GM21529 (cell line): Measurements from ENCODE around the gene ACTR5.
"Not testable (repeated sequence)": the region's sequence is repeated elsewhere in the genome, so short reads cannot be mapped to it uniquely, and the experiment has no call there.

Experiments used
- ATAC-seq: cut with Tn5 transposase; IDR thresholded peaks from one replicate; pipeline ENCODE4 v1.9.1; 2021; ENCODE audit not compliant: unreplicated experiment

The ACTR5 gene

DNA sequence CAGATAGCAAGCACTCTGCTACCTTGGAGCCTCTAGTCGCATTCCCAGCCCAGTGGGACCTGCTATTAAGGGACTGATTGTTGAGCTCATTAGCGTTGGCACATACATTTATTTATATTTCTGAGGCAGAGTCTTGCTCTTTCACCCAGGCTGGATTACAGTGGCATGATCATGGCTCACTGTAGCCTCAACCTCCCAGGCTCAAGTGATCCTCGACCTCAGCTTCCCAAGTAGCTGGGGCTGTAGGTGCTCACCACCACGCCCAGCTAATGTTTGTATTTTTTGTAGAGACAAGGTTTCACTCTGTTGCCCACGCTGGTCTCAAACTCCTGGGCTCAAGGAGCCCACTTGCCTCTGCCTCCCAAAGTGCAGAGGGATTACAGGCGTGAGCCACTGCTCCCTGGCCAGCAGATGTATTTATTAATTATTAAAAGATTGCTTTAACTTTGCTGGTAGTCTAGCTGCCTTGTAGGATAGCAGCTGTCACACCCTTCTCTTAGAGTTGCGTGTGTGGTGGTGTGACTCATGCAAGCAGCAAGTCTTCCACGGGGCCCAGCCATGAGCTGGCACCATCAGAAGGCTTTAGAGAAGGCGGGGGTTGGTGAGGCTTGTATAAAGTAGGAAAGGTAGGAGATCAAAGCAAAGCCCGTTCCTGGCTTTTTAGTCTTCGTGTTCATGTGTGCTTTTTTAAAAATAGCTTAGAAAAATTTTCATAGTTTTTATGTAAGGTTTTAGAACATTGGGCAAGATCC lies 16.5 kb downstream of the ACTR5 start:
- ATAC-seq = no peak

DNA sequence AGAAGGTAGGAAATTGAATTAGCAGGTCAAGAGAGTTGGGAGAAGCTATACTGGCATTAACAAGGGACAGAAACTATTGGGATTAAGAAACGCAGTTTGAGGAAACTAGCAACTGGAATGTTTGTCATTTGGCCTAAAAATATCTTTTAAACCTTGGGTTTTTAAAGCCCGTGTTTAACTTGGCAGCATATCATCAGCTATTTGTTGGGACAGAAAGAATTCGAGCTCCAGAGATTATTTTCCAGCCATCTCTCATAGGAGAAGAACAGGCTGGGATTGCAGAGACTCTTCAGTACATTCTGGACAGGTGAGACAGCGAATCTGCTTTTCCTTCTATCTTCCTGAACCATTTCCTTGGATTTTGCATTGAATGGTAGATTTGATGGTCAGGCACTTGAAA lies 17.8 kb downstream of the ACTR5 start:
- ATAC-seq = no peak

DNA sequence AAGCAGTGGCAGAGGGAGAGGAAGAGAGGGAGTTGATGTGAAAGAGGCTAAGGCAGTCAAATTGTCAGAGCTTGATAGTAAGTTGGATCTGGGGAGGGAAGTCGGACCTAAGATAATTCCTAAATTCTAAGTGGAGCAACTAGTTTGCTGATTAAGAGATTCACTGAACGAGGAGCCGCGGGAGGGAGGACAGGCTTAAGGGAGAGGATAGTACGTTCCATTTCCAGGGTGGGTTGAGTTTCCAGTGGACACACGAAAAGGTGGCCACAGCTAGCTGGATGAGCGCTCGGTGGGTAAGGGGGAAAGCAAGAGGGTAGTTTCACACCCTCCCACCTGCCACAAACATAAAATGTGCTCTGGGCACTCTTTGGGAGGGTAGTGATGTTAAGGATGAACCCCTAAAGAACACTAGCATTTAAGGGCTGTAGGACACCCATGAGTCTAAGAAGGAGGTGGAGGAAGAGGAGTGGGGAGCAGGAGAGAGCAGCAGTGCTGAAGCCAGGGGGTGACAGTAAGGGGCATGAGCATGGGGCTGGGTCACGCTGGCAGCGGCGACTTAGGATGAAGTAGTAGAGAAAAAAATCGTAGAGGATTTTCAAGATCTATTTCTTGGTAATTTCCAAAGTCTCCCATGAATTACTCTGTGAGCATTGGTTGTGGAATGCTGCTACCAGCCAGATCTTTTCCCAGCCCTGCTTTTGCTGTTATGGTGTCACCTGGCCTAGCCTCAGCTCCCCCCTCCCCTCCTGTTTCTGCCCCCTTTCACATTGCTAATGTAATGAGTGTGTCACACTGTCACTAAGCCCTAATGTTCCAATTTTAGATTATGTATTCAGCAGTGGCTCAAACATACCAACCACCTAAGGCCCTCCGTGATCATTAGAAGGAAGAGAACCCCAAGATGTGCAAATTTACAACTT lies 21.4 kb downstream of the ACTR5 start:
- no peak for ATAC-seq

DNA sequence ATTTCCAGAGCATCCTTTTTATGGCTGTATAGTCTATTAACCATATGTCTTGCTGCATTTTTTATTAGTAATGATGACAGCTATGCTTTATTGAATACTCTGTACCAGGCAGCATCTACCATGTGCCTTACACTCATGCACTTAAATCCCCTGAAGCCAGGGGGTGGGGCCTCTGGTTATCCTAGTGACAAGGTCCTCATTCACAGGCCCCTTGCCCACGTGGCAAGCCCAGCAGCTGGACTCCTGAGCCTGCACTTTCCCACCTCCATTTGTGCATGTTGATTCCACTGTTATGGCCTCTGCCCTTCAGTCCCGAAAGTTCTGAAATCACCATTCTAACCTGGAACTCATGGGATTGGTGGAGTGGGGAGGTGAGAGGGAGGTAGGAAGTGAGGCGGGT lies 22.3 kb downstream of the ACTR5 start:
- no peak for ATAC-seq

DNA sequence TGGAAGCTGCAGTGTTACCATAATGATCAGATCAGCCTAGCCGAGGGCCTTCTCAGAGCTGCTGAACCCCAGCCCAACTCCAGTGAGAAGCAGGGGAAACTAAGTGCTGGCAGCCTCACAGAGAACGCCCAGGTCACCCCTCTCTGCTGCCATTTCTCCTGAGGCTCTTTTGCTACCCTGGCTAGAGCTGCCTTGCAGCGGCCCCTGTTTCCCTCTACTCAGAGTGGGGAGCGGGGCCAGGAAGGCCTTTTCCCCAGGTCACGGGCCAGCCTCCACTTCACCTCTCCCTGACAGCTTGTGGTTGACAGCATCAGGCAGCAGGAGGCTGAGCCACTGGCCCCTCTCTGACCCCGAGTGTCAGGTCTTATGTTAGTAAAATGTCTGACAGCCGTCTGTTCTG lies 22.7 kb downstream of the ACTR5 start:
- no peak for ATAC-seq

DNA sequence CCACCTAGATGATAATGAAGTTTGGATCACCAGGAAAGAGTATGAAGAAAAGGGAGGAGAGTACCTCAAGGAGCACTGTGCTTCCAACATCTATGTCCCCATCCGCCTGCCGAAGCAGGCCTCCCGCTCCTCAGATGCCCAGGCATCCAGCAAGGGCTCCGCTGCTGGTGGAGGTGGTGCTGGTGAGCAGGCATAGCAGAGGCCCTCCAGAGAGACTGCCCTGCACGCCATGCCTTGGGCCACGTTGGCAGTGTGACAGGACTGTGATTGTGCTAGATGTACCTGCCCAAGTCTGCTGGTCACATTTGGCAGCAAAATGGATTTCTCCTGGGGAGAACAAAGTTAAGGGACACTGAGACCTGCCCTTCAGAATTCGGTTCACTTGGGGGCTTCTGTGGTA lies 23.4 kb downstream of the ACTR5 start:
- ATAC-seq = no peak

DNA sequence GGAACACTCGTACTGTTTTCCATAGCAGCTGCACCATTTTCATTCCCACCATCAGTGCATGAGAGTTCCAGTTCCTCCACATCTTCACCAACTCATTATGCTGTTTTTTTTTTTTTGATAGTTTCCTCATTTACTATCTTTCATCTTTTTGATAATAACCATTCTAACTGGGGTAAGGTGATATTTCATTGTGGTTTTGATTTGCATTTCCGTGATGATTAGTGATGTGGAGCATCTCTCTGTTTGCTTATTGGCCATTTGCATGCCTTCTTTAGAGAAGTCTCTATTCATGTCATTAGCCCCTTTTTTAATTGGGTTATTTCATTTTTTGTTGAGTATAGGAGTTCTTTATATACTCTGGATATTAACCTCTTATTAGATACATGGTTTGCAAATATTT lies 25.9 kb downstream of the ACTR5 start:
- no peak for ATAC-seq

DNA sequence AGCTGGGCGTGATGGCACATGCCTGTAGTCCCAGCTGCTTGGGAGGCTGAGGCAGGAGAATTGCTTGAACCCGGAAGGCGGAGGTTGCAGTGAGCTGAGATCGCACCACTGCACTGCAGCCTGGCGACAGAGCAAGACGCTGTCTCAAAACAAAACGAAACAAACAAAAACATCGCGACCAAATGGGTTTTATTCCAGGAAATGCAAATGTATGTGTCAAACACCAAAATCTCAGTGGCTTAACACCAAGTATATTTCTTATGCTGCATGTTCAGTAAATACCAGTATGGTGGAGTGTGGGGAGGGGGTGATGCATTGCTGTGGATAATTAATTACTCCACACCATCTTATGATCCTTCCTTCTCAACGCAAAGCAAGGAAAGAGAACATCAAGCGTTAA lies 28.1 kb downstream of the ACTR5 start:
- no peak for ATAC-seq

DNA sequence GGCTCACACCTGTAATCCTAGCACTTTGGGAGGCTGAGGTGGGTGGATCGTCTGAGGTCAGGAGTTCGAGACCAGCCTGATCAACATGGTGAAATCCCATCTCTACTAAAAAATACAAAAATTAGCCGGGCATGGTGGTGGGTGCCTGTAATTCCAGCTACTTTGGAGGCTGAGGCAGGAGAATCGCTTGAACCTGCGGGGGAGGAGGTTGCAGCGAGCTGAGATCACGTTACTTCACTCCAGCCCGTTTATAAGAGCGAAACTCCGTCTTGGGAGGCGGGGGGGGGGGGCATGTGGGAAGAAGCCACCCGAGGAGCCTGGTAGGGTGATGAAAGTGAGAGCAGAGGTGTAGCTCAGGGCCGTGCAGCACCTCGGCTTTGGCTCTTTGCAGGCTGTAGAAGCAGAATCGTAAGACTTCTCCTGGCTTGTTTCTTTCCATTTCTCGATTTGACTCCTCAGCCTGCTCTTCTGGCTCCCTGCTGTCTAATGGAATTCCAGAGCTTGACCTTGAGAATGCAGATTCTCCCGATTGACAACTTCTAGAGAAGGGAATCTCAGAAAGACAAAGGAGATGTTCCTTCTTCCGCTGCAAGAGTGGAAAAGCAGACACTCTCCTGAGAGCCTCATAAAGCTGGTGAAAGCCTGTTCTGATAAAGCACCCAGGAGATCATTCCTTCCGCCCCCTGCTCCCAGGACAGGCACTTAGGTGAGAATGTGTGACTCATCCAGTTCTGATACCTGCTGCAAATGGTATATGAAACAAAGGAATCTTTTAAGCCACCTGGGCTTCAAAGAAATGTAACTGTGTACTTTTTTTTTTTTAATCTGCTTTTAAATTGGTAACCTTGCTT lies 31.2 kb downstream of the ACTR5 start:
- ATAC-seq = no peak

DNA sequence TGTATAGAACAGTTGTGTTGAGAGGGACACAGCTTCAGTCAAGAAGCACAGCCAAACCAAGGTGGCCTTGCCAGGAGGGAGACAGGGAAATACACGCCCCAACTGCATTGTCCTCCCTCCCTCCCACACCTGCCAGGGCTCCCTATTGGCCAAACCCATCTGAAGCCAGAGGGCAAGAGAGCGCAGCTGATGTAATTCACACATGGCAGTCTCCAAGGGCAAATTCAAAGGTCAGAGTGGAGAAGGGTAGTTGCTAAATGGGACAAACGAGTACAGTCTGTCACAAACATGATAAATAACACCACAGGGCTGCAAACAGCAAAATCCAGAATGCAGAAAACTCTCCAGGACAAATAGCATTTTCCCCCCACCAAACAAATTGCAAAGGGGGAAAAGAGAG lies 34.0 kb downstream of the ACTR5 start:
- ATAC-seq = no peak

DNA sequence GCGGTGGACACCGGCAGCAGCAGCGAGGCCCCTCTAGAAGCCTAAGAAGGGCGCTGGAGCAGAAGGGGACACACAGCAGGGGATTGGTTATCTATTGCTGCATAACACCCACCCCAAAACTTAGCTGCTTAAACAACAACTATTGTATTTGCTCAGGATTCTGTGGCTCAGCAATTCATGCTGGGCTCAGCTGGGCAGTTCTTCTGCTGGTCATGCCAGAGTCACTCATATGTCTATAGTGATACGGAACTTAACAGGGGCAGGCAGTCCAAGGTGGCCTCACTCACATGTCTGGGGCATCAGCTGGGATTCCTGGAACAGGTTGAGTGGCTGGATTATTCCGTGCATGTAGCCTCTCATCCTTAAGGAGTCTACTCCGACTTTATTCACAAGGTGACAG lies 39.6 kb downstream of the ACTR5 start:
- ATAC-seq = no peak

DNA sequence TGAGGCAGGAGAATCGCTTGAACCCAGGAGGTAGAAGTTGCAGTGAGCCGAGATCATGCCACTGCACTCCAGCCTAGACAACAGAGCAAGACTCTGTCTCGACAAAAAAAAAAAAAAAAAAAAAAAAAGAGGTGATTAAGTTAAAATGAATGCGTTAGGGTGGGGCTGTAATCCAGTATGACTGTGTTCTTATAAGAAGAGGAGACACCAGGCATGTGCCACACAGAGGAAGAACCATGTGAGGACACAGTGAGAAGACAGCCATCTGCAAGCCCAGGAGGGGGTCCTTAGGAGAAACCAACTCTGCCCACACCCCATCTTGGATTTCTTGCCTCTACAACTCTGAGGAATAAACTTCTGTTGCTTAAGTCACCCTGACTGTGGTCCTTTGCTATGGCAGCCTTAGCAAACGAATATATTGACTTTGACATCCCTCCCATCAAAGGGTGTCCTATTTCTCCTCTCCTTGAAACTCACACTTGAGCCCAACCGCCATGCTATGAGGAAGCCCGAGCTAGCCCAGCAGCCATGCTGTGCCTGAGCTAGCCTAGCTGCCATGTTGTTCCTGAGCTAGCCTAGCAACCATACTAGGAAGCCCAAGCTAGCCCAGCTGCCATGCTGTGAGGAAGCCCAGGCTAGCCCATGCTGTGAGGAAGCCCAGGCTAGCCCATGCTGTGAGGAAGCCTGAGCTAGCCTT lies 41.4 kb downstream of the ACTR5 start:
- ATAC-seq = no peak

DNA sequence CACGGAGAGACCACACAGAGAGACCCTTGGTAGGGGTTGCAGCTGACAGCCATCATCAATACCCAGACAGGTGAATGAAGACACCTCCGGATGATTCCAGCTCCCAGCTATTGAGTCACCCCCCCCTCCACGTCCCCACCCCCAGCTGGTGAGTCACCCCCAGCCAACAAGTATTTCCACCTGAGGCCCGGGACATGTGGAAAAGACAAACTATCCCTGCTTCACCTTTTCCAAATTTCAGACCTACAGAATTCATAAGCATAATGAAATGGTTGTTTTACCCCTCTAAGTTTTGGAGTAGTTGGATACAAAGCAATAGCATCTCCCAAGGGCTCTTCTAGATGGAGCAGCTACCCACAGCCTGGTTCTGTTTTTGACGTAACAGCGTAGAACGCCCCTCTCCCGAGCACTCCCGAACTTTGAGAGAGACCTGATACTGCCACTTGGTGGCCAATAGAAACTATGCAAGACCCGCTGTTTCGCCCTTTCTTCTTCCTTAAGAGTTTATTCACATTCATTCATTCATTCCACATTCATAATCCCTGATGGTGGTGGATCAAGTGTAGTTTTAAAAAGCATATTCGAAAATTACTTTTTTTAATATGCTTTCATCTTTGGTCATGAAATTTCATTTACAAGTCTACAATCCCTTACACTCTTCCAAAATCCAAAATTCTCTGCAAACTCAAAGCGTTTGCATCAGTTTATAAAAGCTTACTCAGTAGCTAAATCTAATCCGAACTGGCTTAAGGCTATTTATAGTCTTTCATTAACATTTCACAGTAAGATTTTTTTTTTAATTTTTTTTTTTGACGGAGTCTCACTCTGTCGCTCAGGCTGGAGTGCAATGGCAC lies 42.2 kb downstream of the ACTR5 start:
- no peak for ATAC-seq

DNA sequence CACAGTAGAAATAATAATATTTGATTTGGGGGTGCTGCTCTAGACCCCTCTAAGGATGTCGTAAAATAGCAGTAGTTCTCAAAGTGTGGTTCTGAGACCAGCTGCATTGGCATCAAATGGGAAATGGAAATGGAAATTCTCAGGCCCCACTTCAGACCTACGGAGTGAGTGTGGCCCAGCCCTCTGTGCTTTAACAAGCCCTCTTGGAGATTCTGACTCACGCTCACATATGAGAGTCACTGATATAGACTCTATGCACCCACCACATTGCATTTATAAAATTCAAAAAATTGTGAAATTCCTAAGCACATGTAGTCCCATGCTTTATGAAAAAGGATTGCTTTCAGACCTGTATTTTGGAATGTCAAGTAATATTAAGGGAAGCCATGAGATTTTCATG lies 43.0 kb downstream of the ACTR5 start:
- ATAC-seq = no peak

DNA sequence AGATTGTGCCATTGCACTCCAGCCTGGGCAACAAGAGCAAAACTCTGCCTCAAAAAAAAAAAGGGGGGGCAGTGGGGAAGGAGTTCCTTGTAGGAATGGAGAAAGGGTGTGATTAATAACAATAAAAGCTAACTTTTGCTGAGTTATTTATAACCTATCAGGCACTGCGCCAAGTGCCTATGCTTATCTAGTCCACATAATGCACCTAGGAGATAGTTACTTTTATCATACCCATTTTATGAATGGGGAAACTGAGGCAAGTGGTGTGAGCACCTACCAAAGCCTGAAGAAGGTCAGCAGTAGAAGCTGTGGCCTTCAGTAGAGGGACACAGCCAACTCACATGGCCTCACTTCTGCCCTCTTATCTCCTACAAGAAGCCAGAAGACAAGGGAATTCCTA lies 43.7 kb downstream of the ACTR5 start:
- no peak for ATAC-seq

DNA sequence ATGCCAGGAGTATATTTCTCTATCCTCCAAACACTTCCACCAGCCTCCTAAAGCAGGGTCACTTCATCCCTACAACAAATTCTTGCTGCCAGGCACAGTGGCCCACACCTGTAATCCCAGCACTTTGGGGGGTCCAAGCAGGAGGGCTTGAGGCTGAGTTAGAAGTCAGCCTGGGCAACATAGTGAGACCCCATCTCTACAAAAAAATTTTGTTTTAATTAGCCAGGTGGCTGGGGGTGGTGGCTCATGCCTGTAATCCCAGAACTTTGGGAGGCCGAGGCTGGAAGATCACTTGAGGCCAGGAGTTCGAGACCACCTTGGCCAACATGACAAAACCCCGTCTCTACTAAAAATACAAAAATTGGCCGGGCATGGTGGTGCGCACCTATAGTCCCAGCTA lies 45.8 kb downstream of the ACTR5 start:
- ATAC-seq = not testable (repeated sequence)

DNA sequence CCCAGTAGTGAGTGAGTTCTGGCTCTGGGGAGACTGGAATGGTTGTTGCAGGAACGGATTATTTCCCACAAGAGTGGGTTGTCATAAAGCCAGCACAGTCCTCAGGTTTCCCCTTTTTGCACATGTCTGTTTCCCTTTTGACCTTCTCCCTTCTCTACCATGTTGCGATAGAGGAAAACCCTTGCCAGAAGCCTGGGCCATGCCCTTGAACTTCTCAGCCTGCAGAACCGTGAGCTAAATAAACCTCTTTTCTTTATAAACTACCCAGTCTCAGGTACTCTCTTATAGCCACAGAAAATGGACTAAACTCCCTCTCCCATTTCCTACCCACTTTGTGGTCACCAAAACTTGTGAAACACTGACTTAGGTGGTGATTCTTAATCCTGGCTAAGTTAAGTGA lies 50.0 kb downstream of the ACTR5 start:
- ATAC-seq = no peak

DNA sequence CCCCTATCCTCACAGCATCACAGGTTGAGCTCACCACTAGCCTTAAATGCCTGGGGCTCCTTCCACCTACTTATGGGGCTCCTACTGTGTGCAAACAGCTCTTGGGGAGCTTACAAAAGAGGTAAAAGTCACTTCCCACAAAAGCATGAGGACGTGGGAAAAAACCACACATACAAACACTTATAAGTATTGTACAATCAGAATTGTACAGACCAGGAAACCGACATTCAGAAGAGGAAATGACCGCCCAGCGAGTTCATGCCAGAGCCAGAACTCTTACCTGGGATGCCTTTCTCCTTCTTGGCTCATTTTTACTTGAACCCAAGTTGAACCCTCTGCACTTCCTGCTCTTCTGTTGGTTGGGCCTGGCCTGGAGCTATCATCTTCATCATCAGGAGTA lies 50.9 kb downstream of the ACTR5 start:
- no peak for ATAC-seq

DNA sequence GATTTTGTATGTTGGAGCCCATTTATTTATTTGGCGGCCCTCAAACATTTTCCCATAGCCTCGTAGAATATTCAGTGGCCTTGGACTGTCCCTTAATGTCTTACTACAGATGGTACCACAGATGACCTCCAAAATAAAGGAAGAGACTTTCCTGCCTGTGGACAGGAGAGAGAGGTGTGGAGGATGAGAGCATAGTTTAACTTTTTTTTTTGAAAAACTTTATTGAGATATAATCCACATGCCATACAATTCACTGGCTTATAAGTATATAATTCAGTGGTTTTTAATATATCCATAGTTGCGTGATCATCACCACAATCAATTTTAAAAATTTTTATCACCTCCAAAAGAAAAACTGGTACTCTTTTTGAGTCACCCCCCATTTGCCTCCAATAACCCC lies 52.6 kb downstream of the ACTR5 start:
- ATAC-seq = no peak

DNA sequence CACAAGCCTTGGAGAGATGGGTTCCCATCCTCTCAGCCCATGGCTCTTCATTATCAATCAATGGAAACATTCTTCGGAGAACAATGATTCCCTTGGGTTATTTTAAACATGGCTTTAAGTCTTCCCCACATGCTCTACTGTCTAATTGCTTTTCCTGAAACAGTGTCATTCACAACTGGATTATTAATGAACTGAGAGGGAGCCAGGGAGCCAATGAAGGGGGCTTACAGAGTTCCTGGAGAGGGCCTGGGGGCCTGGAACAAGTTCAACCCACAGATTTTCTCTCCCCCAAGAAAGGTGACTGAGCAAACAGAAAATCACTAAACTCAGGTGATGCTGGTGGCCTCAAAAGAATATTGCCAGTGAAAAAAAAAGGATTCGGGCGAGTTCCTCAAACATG lies 56.0 kb downstream of the ACTR5 start:
- no peak for ATAC-seq
